NCI-H446 treated with DMSO at 0.1 percent for 48 hours (cell line): ENCODE results near the gene AKAP13.
"Not testable (repeated sequence)": the region's sequence is repeated elsewhere in the genome, so short reads cannot be mapped to it uniquely, and the experiment has no call there.

ENCODE experiments used
- DNase-seq: peaks from one replicate; lab custom pipeline; 2025; lab: John Stamatoyannopoulos, UW

AKAP13 gene

GRCh38 chr15:85625166-85625830 is 244.9 kb downstream of the AKAP13 start:
- no peak for DNase-seq

DNA sequence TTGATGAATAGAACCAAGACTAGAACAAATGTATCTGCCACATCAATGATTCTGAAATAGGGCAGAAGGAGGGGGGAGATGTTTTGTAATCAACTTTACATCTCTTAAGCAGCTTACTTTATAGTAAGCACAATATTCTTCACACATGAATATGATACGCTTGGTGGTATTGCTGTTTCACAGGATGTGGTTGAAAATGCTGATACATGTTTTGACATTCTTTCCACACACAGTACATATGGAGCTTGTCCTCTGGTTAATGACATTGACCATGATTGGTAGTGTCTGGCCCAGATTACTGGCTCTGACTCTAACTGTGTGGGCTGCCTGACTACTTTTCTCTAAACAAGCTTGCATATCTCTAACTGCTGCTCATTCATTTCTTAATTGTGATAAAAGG is 245.5 kb downstream of the AKAP13 start:
- DNase-seq = no peak

GRCh38 chr15:85627213-85627935 is 247.0 kb downstream of the AKAP13 start:
- DNase-seq = no peak

DNA sequence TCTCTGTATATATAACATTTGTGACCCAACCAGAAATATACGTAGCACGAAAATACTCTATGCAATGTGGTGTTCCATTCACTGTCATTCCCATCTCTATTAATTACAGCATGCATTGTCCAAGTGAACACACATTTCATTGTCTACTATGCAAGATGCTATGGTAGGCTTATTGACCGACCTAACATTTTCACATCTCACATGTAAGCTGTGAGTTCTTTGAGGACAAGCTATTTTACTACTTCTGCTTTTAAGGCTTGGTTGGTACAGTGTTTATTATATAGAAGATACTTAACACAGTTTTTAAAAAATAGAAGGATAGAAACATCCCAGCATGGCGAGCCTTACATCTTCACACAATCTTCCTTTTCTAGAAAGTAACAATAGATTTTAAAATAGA is 249.9 kb downstream of the AKAP13 start:
- DNase-seq = no peak

GRCh38 chr15:85631018-85631417 is 250.6 kb downstream of the AKAP13 start:
- DNase-seq = no peak

GRCh38 chr15:85632014-85632413 is 251.6 kb downstream of the AKAP13 start:
- DNase-seq = no peak

DNA sequence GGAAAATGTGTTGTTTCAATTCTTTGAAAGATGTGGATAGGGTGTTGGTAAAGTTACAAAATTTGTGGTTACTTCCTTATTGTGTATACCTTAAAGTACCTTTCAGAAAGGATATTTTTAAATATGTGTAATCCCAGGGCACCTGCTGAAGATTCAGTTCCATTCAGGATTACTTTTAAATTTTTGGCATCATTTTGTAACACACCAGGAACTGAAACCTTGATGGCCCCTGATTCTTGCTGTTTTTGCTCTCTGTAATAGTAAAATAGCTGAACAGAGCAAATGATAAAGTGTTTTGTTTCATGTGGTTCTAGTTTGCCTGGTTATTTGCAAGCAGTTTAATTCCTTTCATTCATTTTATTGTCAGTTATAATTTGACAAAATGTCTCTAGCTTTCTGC is 253.5 kb downstream of the AKAP13 start:
- no peak for DNase-seq

DNA sequence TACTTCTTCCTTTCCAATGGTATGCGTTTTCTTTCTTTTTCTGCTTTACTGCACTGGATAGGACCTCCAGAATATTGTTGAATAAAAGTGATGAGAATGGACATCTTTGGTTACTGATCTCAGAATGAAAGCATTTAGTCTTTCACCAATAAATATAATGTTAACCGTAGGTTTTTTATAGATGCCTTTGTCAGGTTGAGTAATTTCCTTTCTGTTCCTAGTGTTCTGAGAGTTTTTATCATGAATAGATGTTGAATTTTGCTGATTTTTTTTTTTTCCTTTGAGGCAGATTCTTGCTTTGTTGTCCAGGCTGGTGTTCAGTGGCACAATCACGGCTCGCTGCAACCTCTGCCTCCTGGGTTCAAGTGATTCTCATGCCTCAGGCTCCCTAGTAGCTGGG is 255.9 kb downstream of the AKAP13 start:
- DNase-seq = no peak

DNA sequence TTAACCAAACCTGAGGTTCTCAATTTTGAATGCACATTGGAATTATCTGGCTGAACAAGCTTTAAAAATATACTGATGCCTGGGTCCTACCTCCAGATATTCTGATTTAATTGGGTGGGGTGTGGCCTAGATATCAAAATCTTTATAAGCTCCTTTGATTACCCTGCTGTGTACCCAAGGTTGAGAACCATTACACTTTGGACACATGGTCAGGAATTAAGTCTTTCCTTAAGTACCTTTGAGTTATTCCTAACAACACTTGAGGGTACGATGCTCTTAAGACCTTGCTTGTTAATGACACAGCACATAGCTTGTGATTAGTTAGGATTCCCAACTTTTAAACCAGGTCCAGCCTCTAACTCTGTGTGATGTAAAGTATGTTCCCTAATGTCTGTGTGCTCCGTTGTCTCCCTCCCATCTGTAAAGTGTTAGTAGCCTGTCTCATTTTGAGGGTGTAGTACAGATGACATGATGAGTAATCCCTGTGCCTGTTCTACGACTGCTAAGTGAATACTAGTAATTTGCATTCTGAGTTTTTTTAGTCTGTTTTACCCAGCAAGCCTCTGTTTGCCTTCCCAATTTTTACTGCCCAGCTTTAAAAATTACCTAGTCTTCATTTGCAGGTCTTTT is 259.5 kb downstream of the AKAP13 start:
- no peak for DNase-seq

GRCh38 chr15:85642065-85642692 is 261.8 kb downstream of the AKAP13 start:
- no peak for DNase-seq

- no peak for DNase-seq
Measured at GRCh38 chr15:85642693-85643066, 262.3 kb downstream of the AKAP13 start.

- DNase-seq = no peak
Measured at GRCh38 chr15:85646538-85647091, 266.2 kb downstream of the AKAP13 start.

- DNase-seq = no peak
Measured at GRCh38 chr15:85649372-85649771, 269.0 kb downstream of the AKAP13 start.

- DNase-seq = no peak
Measured at GRCh38 chr15:85651548-85651947, 271.1 kb downstream of the AKAP13 start.

GRCh38 chr15:85652457-85652856 is 272.1 kb downstream of the AKAP13 start:
- DNase-seq = no peak

DNA sequence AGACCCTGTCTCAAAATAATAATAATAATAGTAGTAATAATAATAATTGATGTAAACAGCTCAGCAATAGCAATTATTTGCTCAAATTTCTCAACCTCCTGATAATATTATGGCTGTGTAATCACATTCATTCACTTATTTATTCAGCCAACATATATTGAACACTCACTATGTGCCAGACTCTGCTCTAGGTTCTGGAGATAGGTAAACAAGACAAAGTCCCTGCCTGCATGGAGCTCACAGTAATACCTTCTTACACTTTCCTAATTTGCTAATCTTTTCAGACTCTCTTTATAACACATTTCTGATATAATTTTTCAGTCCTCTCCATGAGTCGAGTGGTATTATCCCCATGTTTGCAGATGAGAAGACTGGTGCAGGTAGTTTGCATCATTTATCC is 276.7 kb downstream of the AKAP13 start:
- DNase-seq = no peak

- DNase-seq = no peak
Measured at GRCh38 chr15:85658816-85659215, 278.4 kb downstream of the AKAP13 start.

GRCh38 chr15:85661859-85662258 is 281.5 kb downstream of the AKAP13 start:
- DNase-seq = no peak

DNA sequence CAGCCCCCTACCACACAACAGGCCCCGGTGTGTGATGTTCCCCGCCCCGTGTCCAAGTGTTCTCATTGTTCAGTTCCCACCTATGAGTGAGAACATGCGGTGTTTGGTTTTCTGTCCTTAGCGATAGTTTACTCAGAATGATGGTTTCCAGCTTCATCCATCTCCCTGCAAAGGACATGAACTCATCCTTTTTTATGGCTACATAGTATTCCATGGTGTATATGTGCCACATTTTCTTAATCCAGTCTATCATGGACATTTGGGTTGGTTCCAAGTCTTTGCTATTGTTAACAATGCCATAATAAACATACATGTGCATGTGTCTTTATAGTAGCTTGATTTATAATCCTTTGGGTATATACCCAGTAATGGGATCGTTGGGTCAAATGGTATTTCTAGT is 285.3 kb downstream of the AKAP13 start:
- not testable (repeated sequence) for DNase-seq

DNA sequence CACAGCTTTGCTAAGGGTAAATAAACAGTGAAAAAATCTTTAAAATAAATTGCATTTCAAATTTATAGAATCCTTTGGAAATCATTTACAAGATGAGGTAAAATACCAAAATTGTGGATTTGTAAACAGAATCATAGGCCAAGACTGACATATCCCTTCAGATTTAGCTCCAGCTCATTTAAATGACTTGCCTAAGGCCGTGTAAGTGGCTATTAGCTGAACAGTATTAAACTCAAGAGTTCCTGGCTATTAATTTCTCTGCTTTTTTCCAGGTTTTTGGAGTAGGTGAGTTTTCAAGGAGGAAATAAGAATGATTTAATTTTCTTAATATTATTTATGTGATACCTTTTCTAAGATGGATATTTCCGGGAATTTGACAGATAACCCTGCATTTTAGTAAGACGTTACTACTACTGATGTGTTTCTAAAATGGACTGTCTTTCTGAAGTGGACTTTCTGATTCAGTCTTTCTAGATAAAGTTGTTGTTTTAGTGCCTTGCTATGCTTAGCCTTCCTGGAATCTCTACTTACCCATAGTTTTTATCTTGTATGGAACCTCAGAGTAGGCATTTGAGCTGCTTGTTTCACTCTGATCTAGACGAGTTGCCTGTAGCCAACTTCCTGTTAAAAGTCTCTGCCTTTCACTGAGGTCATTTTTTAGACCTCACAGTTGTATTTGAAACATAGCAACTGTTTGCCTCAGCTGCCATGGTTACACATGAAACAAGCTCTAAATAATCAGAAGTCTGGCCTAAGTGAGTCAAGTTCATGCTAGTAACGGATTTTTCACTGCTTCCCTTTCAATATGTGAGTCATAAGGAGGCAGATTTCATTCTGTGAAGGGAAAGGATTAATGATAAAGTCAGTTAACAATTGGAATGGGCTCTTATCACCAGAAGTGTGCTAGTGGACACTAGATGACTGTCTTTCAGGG is 287.4 kb downstream of the AKAP13 start:
- DNase-seq = no peak

DNA sequence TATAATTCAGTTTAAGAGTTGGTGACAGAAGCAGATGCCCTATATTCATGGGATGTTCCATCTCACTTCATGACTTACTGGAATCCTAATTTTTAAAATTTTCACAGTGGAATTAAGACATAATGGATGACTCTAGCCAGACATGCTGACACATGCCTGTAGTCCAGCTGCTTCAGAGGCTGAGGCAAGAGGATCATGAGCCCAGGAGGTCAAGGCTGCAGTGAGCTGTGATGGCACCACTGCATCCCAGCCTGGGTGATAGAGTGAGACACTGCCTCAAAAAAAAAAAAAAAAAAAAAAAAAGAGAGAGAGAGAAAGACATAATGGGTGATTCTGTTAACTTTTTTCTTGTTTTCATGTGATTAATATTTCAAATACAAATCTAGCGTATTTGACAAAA is 290.8 kb downstream of the AKAP13 start:
- DNase-seq = no peak
